ENCODE measurements around the gene RBM10. TPM values are rescaled to one million over a fixed set of nuclear protein-coding genes. Genes with fewer than 3 reads are reported as not detected.

The RBM10 gene
- total RNA-seq, 2 experiments from 2014 or later, result 44.9 to 45.6 TPM

Small RNA genes within 50 kb of the gene (small RNA-seq; reads per million reads assigned to genes)
- gene RNU12-2P, result 3.0 reads per million, percentile 85 among the genes with 10 or more reads in this experiment

Other genes with a start within 250 kb of the RBM10 start
- gene JADE3, start 232.8 kb upstream of the RBM10 start, total RNA-seq (2014; rRNA removed; shearing (Covaris generic)), result 6.1 and 6.5 TPM in 2 replicates
- 10.7 and 12.8 TPM in 2 replicates for gene JADE3, start 232.8 kb upstream of the RBM10 start, total RNA-seq (2022)
- 0.25 TPM in 1 of 2 replicates, not detected in the other for gene RGN, start 66.8 kb upstream of the RBM10 start, total RNA-seq (2014; rRNA removed; shearing (Covaris generic))
- not detected in 2 replicates for gene RGN, start 66.8 kb upstream of the RBM10 start, total RNA-seq (2022)
- gene NDUFB11, start 519 bp upstream of the RBM10 start, total RNA-seq (2014; rRNA removed; shearing (Covaris generic)), result 139 TPM in 2 replicates
- gene NDUFB11, start 519 bp upstream of the RBM10 start, total RNA-seq (2022), result 76.8 and 78.1 TPM in 2 replicates
- gene UBA1, start 48.6 kb downstream of the RBM10 start, total RNA-seq (2014; rRNA removed; shearing (Covaris generic)), result 137 and 169 TPM in 2 replicates
- gene UBA1, start 48.6 kb downstream of the RBM10 start, total RNA-seq (2022), result 294 and 296 TPM in 2 replicates
- 49.3 and 68.5 TPM in 2 replicates for gene CDK16, start 73.5 kb downstream of the RBM10 start, total RNA-seq (2014; rRNA removed; shearing (Covaris generic))
- gene CDK16, start 73.5 kb downstream of the RBM10 start, total RNA-seq (2022), result 86.1 and 98.9 TPM in 2 replicates
- 46.5 and 49.3 TPM in 2 replicates for gene USP11, start 87.8 kb downstream of the RBM10 start, total RNA-seq (2014; rRNA removed; shearing (Covaris generic))
- gene USP11, start 87.8 kb downstream of the RBM10 start, total RNA-seq (2022), result 91.8 and 106 TPM in 2 replicates
- gene ZNF157, start 225.4 kb downstream of the RBM10 start, total RNA-seq (2014; rRNA removed; shearing (Covaris generic)), result 0.62 and 1.0 TPM in 2 replicates
- 1.4 and 1.7 TPM in 2 replicates for gene ZNF157, start 225.4 kb downstream of the RBM10 start, total RNA-seq (2022)